Stomach (tissue), 9 donors: ENCODE results near the gene ZCCHC9. TPM values are rescaled to one million over a fixed set of nuclear protein-coding genes. Genes with fewer than 3 reads are reported as not detected.

Experiments
- DNase-seq, 2 donors: peaks; one replicate each; pipeline versions ENCODE4 v3.0.0 to v3.0.0-alpha.2; 2013 to 2019
- H3K27ac ChIP-seq, 5 donors: fragments of 200-600 bp in 4 of 5; sonication (generic) in 4 of 5; one replicate each; pipeline ENCODE4 v1.5.1; 2013 to 2019; ENCODE audit warnings: mild to moderate bottlenecking in 1 of 5, moderate library complexity in 1 of 5
- H3K27me3 ChIP-seq, 3 donors: fragments of 200-600 bp; sonication (generic); one replicate each; pipeline ENCODE4 v1.5.1; 2017 to 2019; ENCODE audit warnings: mixed run types in 1 of 3
- H3K36me3 ChIP-seq, 4 donors: fragments of 200-600 bp; sonication (generic); 1 replicate in 3 of 4; 2 replicates in 1 of 4; pipeline ENCODE4 v1.5.1; 2016 to 2019
- H3K4me1 ChIP-seq, 4 donors: fragments of 200-600 bp; sonication (generic); one replicate each; pipeline ENCODE4 v1.5.1; 2016 to 2019
- H3K4me3 ChIP-seq, 4 donors: fragments of 200-600 bp; sonication (generic) in 3 of 4; one replicate each; pipeline ENCODE4 v1.5.1; 2016 to 2019; ENCODE audit warnings: mild to moderate bottlenecking in 1 of 4
- H3K9me3 ChIP-seq, 4 donors: fragments of 200-600 bp; sonication (generic); one replicate each; pipeline ENCODE4 v1.5.1; 2016 to 2019
- EP300 ChIP-seq: sonication (generic); formaldehyde crosslinking; IDR thresholded peaks from one replicate; pipeline ENCODE4 v1.6.1; 2017; ENCODE audit warnings: antibody characterized with exemption
- POLR2A ChIP-seq, 4 donors: fragments of 450-650 bp; IDR thresholded peaks; one replicate each; pipeline ENCODE4 v1.6.1; 2016; ENCODE audit warnings: antibody characterized with exemption in 4 of 4, control low read depth in 2 of 4, mild to moderate bottlenecking in 1 of 4, moderate library complexity in 1 of 4
- POLR2AphosphoS5 ChIP-seq, 3 donors: sonication (generic); formaldehyde crosslinking; IDR thresholded peaks; one replicate each; pipeline ENCODE4 v1.6.1; 2016; ENCODE audit warnings: antibody characterized with exemption in 3 of 3
- WGBS, 5 donors: extraction: QIAGEN DNeasy Blood & Tissue Kit in 3 of 5; methylation state at CpG; one replicate each; pipeline versions ENCODE4 v1.1.5 to v1.1.7; 2013 to 2018; 5-methylcytosine and 5-hydroxymethylcytosine counted together
- intact Hi-C: fragments of 100-400 bp; cut with DNase I; formaldehyde crosslinking; loops from one replicate; pipeline ENCODE4 v1.15.1; 2023; ENCODE audit warnings: low total_unique reads
- polyA plus RNA-seq, 3 donors: library from polyadenylated mRNA; stranded (reverse); fragments of 200-250 nt; gene quantifications; one replicate each; pipeline ENCODE4 v1.2.3, GENCODE V29; 2013
- total RNA-seq, 5 donors: library from RNA; depleted of rRNA; stranded (reverse); fragments of >200 nt; gene quantifications; one replicate each; pipeline versions ENCODE4 v1.1.0 to v1.2.3, GENCODE V29; 2014 to 2016
- TF ChIP-seq, protein P1 (sequence below), 7 experiments: fragments of 450-650 bp in 4 of 7; fragments of 200-600 bp in 3 of 7; sonication (generic) in 3 of 7; IDR thresholded peaks; one replicate each; pipeline ENCODE4 v1.5.1; 2016 to 2019; ENCODE audit warnings: antibody characterized with exemption in 7 of 7, control low read depth in 2 of 7, mild to moderate bottlenecking in 1 of 7
- donor health status: healthy with polysubstance abuse.
- donor health status: Bipolar disorder and iron deficiency.
- donor health status: healthy.

Gene ZCCHC9
- total and polyA plus RNA-seq, 8 donors = 20.5 to 55.4 (median 29.8) TPM

- intact Hi-C loops = no loop called here
- 78 to 88% (median 86%) methylated on average over 2 of the region's 2 CpGs for WGBS, 5 donors
- TF ChIP-seq EP300 = no peak
- TF ChIP-seq POLR2A (IDR thresholded peaks at IDR 0.05) = no peak
- TF ChIP-seq POLR2AphosphoS5 (IDR thresholded peaks at IDR 0.05) = no peak
- TF ChIP-seq, protein P1, sequence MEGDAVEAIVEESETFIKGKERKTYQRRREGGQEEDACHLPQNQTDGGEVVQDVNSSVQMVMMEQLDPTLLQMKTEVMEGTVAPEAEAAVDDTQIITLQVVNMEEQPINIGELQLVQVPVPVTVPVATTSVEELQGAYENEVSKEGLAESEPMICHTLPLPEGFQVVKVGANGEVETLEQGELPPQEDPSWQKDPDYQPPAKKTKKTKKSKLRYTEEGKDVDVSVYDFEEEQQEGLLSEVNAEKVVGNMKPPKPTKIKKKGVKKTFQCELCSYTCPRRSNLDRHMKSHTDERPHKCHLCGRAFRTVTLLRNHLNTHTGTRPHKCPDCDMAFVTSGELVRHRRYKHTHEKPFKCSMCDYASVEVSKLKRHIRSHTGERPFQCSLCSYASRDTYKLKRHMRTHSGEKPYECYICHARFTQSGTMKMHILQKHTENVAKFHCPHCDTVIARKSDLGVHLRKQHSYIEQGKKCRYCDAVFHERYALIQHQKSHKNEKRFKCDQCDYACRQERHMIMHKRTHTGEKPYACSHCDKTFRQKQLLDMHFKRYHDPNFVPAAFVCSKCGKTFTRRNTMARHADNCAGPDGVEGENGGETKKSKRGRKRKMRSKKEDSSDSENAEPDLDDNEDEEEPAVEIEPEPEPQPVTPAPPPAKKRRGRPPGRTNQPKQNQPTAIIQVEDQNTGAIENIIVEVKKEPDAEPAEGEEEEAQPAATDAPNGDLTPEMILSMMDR (IDR thresholded peaks at IDR 0.05) = no peak
Measured at GRCh38 chr5:81316571-81316970, 15.2 kb downstream of the ZCCHC9 start.

DNA sequence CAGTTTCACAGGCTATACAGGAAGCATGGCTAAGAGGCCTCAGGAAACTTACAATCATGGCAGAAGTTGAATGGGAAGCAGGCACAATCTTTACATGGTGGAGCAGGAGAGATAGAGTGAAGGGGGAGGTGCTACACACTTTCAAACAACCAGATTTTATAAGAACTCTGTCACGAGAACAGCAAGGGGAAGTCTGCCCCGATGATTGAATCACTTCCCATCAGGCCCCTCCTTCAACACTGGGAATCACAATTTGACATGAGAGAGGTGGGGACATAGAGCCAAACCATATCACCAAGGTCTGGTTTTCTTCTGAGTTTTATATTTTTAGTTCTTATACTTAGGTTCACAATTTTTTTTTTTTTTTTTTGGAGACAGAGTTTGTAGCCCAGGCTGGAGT, 16.1 kb downstream of the ZCCHC9 start:
- TF ChIP-seq POLR2AphosphoS5 (IDR thresholded peaks at IDR 0.05) = no peak
- TF ChIP-seq, protein P1 (IDR thresholded peaks at IDR 0.05) = no peak
- no peak for TF ChIP-seq EP300
- no peak for TF ChIP-seq POLR2A (IDR thresholded peaks at IDR 0.05)
- peaks cover 0 to 26% (median 24%) of the 10 kb centered on the region in 4 donors for H3K36me3 ChIP-seq
- H3K4me3 ChIP-seq = no peak overlapping the region
- H3K9me3 ChIP-seq = no peaks in the 10 kb centered on the region
- no peak overlapping the region for H3K27ac ChIP-seq
- WGBS, 5 donors = 47 to 81% (median 62%) methylated on average over 2 of the region's 2 CpGs
- intact Hi-C loops = no loop called here
- no peaks in the 10 kb centered on the region for H3K4me1 ChIP-seq
- no peaks in the 10 kb centered on the region for H3K27me3 ChIP-seq
- DNase-seq = no peak

More at GRCh38 chr5:81316571-81316970, 15.2 kb downstream of the ZCCHC9 start:
- Histone ChIP-seq H3K4me3 (no peak overlapping the region), H3K9me3 (no peaks in the 10 kb centered on the region), H3K36me3 (peaks cover 0 to 36% (median 33%) of the 10 kb centered on the region in 4 donors), H3K27ac (no peak overlapping the region), H3K27me3 (no peaks in the 10 kb centered on the region), H3K4me1 (no peaks in the 10 kb centered on the region)
- DNase-seq = no peak

DNA sequence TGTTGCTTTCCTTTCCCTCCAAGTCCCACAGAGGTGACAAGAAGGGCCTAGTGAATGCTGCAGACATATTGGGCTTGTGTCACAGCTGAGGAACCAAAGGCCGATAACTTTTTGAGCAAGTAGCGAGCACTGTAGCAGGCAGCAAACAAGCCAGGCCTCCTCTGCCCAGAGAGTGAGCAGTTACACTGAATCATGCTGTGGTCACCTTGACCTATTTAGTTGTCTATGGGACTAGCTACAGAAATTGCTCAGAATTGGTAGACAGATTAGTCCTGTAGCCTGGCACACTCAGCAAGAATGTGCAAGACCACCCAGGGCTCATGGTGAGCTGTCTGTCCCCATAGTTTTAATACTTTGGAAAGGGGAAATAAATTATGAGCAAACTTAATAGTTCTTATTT, 25.2 kb downstream of the ZCCHC9 start:
- WGBS, 5 donors = 88 to 100% (median 97%) methylated on average over 2 of the region's 2 CpGs
- TF ChIP-seq POLR2A (IDR thresholded peaks at IDR 0.05) (no peak), EP300 (no peak)
- TF ChIP-seq, protein P1 (IDR thresholded peaks at IDR 0.05) = no peak
- Histone ChIP-seq H3K9me3 (no peaks in the 10 kb centered on the region), H3K36me3 (no peaks in the 10 kb centered on the region), H3K27ac (no peak overlapping the region), H3K4me1 (no peaks in the 10 kb centered on the region), H3K27me3 (no peaks in the 10 kb centered on the region), H3K4me3 (no peak overlapping the region)
- no peak for DNase-seq
- intact Hi-C loops = no loop called here

GRCh38 chr5:81334304-81335061, 33.1 kb downstream of the ZCCHC9 start:
- Histone ChIP-seq H3K36me3 (no peaks in the 10 kb centered on the region), H3K4me3 (no peak overlapping the region), H3K27ac (no peak overlapping the region), H3K4me1 (no peaks in the 10 kb centered on the region), H3K9me3 (no peaks in the 10 kb centered on the region), H3K27me3 (no peaks in the 10 kb centered on the region)
- TF ChIP-seq POLR2AphosphoS5 (IDR thresholded peaks at IDR 0.05) (no peak), POLR2A (IDR thresholded peaks at IDR 0.05) (no peak), EP300 (no peak)
- TF ChIP-seq, protein P1 (IDR thresholded peaks at IDR 0.05) = no peak
- WGBS, 5 donors = 69 to 82% (median 77%) methylated on average over 12 to 14 of the region's 14 CpGs
- intact Hi-C loops = no loop called here
- DNase-seq = peak in 1 of 2 donors; percentile 9
